CD4-positive, alpha-beta T cell treated with Interleukin-17A for 4 hours (primary cell): ENCODE measurements around the gene CALHM1.

Experiments used
- DNase-seq: peaks from one replicate; pipeline ENCODE4 v3.0.0-alpha.2; 2020; ENCODE audit warnings: mixed read lengths

The CALHM1 gene

GRCh38 chr10:103481974-103482531, 23.4 kb upstream of the CALHM1 start:
- peak; percentile 54 for DNase-seq

GRCh38 chr10:103480521-103480920, 21.8 kb upstream of the CALHM1 start:
- no peak for DNase-seq

- no peak for DNase-seq
Observed at GRCh38 chr10:103479135-103479534, 20.4 kb upstream of the CALHM1 start, which contains the start of gene CALHM3. Gene CALHM3 (minus strand): TSS chr10:103479240. CDS start chr10:103479032, 208 bp downstream.

GRCh38 chr10:103478671-103479070, 20.0 kb upstream of the CALHM1 start:
- no peak for DNase-seq

GRCh38 chr10:103476046-103476768, 17.5 kb upstream of the CALHM1 start:
- peak; percentile 19 for DNase-seq

GRCh38 chr10:103475437-103475836, 16.7 kb upstream of the CALHM1 start:
- DNase-seq: no peak

- DNase-seq: no peak
Observed at GRCh38 chr10:103474077-103474476, 15.4 kb upstream of the CALHM1 start.

GRCh38 chr10:103473261-103473671, 14.6 kb upstream of the CALHM1 start:
- no peak for DNase-seq

GRCh38 chr10:103472005-103472404, 13.3 kb upstream of the CALHM1 start:
- no peak for DNase-seq

GRCh38 chr10:103470761-103471653, 12.3 kb upstream of the CALHM1 start:
- peak; percentile 83 for DNase-seq

GRCh38 chr10:103469201-103469600, 10.5 kb upstream of the CALHM1 start:
- no peak for DNase-seq

- DNase-seq: no peak
Observed at GRCh38 chr10:103467406-103467805, 8.7 kb upstream of the CALHM1 start.

GRCh38 chr10:103466734-103467133, 8.0 kb upstream of the CALHM1 start:
- DNase-seq: no peak

GRCh38 chr10:103465411-103466179, 6.9 kb upstream of the CALHM1 start:
- DNase-seq: no peak

- no peak for DNase-seq
Observed at GRCh38 chr10:103463499-103463898, 4.8 kb upstream of the CALHM1 start.

GRCh38 chr10:103459615-103460014, 915 bp upstream of the CALHM1 start:
- no peak for DNase-seq

GRCh38 chr10:103457896-103458583, 660 bp downstream of the CALHM1 start:
- DNase-seq: no peak

GRCh38 chr10:103457176-103457712, 1.5 kb downstream of the CALHM1 start:
- no peak for DNase-seq

- no peak for DNase-seq
Observed at GRCh38 chr10:103456074-103456660, 2.5 kb downstream of the CALHM1 start.

GRCh38 chr10:103455235-103455634, 3.5 kb downstream of the CALHM1 start:
- no peak for DNase-seq

GRCh38 chr10:103454026-103454425, 4.7 kb downstream of the CALHM1 start:
- DNase-seq: no peak
